ENCODE data around the gene SMIM38.

SMIM38 gene

GRCh38 chr11:69157156-69157821, 1.6 kb downstream of the SMIM38 start:
- in situ Hi-C loops (cut with MboI; ENCODE audit: low sequenced_read_pairs) = no loop called here

GRCh38 chr11:69157822-69158231, 2.1 kb downstream of the SMIM38 start:
- in situ Hi-C loops (cut with MboI; ENCODE audit: low sequenced_read_pairs) = no loop called here

GRCh38 chr11:69158301-69159149, 2.8 kb downstream of the SMIM38 start:
- in situ Hi-C loops (cut with MboI; ENCODE audit: low sequenced_read_pairs) = no loop called here

DNA sequence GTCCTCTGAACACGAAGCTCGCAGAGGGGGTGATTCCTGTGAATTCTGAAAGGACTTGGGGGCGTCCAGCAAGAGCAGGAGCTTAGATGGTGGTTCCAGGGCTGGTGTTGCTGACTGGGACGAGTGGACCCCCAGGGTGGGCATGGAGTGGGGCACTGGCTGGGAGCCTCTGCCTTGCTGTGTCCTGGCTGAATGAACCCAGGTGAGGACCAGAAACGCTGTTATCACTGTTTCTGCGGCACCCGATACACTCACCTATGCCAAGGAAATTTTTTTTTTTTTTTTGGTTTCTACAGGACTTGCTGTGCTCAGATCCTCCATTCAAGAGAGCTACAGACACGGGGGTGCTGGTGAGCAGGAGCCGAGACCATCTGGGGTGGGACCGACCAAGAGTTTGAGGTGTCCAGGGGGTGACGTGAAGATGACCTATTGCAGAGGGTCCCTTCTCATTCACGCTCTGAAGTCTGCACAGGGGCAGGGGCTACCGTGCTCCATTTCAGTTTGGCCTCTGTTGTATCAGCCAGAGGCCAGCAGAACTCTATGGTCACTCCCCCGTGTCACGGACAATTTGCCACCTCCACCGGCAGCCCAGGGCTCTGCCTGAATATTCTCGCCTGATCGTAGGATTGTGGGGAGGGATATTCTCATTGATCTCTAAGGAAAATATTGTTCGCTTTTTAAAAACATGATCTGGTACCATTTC, 3.6 kb downstream of the SMIM38 start:
- in situ Hi-C loops (cut with MboI; ENCODE audit: low sequenced_read_pairs) = no loop called here

GRCh38 chr11:69160296-69161116, 4.8 kb downstream of the SMIM38 start:
- in situ Hi-C loops (cut with MboI; ENCODE audit: low sequenced_read_pairs) = no loop called here

GRCh38 chr11:69161117-69161407, 5.3 kb downstream of the SMIM38 start:
- in situ Hi-C loops (cut with MboI; ENCODE audit: low sequenced_read_pairs) = no loop called here

GRCh38 chr11:69162505-69162904, 6.8 kb downstream of the SMIM38 start:
- in situ Hi-C loops (cut with MboI; ENCODE audit: low sequenced_read_pairs) = no loop called here

- in situ Hi-C loops (cut with MboI; ENCODE audit: low sequenced_read_pairs) = no loop called here
These were observed 8.1 kb downstream of the SMIM38 start for GRCh38 chr11:69163842-69164241.

GRCh38 chr11:69164824-69165223, 9.1 kb downstream of the SMIM38 start:
- in situ Hi-C loops (cut with MboI; ENCODE audit: low sequenced_read_pairs) = no loop called here

- in situ Hi-C loops (cut with MboI; ENCODE audit: low sequenced_read_pairs) = no loop called here
These were observed 10.0 kb downstream of the SMIM38 start for GRCh38 chr11:69165775-69166174.

DNA sequence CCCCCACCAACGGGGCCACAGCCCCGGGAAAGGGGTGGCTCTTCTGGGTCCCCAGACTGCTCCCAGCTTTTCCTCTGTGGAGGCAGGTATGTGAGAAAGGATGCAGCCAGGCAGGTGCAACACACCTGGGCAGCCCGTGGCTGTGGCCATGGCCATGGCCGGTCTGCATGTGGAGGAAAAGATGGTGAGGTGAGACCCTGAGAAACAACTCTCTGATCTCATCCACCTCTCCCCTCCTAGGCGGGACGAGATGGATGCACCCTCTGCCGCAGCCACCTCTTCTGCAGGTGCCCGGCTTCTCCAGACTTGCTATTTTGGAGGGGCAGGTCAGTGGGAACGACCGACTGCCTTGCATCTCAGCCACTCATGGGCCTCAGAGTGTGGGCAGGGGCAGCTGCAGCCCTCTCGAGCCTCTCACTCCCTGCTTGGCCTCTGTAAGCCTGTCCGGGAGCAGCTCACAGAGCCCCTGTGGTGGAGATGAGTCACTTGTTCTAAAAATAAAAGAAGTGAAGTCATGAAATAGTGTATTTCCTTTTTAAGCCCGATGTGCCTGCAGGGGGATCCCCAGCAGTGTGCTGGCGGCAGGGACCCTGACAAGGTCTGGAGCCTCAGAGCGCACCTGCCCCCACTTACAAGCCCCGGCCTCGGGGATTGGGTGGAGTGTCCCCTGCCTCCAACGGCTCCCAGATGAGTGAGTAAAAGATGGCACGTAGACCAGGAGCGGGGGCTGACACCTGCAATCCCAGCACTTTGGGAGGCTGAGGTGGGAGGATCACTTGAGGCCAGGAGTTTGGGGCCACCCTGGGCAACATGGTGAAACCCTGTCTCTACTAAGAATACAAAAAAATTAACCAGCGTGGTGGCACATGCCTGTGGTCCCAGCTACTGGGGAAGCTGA, 10.7 kb downstream of the SMIM38 start:
- in situ Hi-C loops (cut with MboI; ENCODE audit: low sequenced_read_pairs) = no loop called here

- in situ Hi-C loops (cut with MboI; ENCODE audit: low sequenced_read_pairs) = no loop called here
These were observed 11.6 kb downstream of the SMIM38 start for GRCh38 chr11:69167130-69167915.

GRCh38 chr11:69167916-69168691, 12.4 kb downstream of the SMIM38 start:
- in situ Hi-C loops (cut with MboI; ENCODE audit: low sequenced_read_pairs) = no loop called here

DNA sequence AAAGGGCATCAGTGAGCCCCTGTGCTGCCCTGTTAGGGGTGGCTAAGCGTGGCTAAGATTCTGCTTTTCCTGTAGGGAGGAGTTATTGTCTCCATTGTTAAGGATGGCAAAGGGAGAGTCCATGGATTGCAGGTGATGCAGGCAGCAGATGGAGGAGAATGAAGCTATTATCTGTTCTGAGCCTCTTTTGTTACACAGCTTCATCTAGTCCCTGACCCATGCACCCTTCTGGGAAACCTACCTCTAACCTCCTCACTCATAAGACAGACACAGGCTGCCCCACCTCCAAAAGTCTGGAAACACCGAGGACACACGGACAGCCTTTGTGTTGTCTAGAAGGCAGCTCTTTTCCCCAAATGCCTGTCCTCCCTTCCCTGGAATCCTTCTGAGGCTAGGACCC, 13.7 kb downstream of the SMIM38 start:
- in situ Hi-C loops (cut with MboI; ENCODE audit: low sequenced_read_pairs) = no loop called here

DNA sequence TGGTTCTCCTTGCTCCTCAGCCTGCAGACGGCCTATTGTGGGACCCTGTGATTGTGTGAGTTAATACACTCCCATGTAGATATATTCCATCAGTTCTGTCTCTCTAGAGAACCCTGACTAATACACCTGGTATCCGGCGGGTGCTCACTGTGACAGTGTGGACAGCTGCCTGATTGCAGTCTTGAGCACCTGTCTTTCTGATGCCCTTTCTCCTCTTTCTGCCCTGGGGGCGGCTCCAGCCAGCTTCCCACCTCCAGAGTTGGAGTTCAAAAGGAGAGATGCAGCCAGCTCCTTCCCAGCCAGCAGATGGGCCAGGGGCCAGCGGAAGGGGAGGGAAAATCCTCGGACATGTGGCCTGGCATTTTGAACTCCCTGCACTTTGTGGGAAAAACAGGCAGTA, 15.0 kb downstream of the SMIM38 start:
- in situ Hi-C loops (cut with MboI; ENCODE audit: low sequenced_read_pairs) = no loop called here

DNA sequence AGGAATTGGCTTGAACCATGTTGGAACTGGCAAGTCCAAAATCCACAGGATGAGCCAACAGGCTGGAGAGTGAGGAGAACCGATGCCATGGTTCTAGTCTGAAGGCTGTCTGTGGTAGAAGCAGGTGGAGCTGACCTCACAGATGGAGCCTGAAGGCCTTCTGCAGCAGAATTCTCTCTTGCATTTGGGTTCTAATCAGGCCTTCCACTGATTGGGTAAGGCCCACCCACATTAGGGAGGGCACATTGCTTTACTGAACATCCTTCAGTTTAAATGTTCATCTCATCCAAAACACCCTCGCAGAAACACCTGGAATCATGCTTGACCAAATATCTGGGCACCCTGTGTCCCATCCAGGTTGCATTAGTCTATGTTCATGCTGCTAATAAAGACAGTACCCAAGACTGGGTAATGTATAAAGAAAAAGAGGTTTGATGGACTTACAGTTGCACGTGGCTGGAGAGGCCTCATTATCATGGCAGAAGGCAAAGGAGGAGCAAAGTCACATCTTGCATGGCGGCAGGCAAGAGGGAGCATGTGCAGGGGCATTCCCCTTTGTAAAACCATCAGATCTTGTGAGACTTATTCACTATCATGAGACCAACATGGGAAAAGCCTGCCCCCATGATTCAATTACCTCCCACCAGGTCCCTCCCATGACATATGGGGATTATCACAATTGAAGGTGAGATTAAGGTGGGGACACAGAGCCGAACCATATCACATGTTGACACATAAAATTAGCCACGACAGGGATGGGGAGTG, 15.9 kb downstream of the SMIM38 start:
- in situ Hi-C loops (cut with MboI; ENCODE audit: low sequenced_read_pairs) = no loop called here

DNA sequence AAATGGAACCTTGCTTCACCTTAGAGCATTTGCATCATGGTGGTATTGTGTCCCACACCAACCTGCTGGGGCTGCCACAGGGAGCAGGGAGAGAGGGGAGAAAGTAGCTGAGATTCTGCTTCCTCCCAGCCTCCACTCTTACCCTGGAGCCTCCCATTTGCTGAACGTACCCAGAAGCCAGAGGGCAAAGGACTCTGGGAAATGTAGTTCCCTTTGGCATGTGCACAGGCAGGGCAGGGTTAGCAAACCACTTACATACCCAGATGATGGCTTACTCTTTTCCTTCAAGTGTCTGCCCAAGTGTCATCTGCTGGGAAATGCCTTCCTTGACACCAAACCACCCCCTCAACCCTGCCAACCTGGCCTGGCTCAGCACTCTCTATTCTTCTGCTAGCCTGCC, 16.9 kb downstream of the SMIM38 start:
- in situ Hi-C loops (cut with MboI; ENCODE audit: low sequenced_read_pairs) = no loop called here

DNA sequence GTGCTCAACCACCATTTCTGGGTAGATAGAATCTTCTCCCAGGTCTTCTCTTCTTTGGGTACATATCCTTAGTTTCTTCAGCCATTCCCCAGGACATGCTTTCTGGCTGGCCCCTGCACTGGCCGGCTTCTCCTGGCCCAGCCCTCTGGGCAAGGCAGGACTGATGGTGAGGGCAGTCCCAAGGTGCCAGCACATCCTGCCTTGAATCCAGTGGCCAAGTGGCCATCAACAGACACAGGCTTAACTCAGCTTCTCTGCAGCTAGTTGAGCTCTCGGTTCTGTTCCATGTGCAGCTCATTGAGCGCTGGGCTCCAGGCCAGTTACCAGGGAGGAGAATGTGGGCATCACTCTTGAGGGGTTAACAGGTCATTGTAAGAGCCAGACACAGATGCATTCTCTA, 17.6 kb downstream of the SMIM38 start:
- in situ Hi-C loops (cut with MboI; ENCODE audit: low sequenced_read_pairs) = no loop called here
